ENCODE results near the gene FBXL19.

The FBXL19 gene

DNA sequence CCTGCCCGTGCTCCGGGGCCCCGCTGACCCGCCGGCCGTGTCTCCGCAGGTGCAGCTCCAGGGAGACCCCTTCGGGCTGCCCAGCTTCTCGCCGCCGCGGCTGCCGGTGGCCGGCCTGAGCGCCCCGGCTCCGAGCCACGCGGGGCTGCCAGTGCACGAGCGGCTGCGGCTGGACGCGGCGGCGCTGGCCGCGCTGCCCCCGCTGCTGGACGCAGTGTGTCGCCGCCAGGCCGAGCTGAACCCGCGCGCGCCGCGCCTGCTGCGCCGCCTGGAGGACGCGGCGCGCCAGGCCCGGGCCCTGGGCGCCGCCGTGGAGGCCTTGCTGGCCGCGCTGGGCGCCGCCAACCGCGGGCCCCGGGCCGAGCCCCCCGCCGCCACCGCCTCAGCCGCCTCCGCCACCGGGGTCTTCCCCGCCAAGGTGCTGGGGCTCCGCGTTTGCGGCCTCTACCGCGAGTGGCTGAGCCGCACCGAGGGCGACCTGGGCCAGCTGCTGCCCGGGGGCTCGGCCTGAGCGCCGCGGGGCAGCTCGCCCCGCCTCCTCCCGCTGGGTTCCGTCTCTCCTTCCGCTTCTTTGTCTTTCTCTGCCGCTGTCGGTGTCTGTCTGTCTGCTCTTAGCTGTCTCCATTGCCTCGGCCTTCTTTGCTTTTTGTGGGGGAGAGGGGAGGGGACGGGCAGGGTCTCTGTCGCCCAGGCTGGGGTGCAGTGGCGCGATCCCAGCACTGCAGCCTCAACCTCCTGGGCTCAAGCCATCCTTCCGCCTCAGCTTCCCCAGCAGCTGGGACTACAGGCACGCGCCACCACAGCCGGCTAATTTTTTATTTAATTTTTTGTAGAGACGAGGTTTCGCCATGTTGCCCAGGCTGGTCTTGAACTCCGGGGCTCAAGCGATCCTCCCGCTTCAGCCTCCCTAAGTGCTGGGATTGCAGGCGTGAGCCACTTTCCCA, 21.1 kb upstream of the FBXL19 start:
- TF ChIP-seq Cebpa-rat (IDR thresholded peaks at IDR 0.05), result no peak
- no peaks in the 10 kb centered on the region for H4K20me1 ChIP-seq
- peak overlapping the region; percentile 98 for H3K27ac ChIP-seq
- no peaks in the 10 kb centered on the region for H3K9me3 ChIP-seq
- H3K36me3 ChIP-seq, result no peaks in the 10 kb centered on the region
- H3K4me1 ChIP-seq, result peaks cover 48% of the 10 kb centered on the region
- H3K4me2 ChIP-seq, result peak overlapping the region; percentile 88
- peak overlapping the region; percentile 94 for H3K9ac ChIP-seq
- H3K27me3 ChIP-seq, result no peaks in the 10 kb centered on the region
- peak overlapping the region; percentile 77 for H3K4me3 ChIP-seq

DNA sequence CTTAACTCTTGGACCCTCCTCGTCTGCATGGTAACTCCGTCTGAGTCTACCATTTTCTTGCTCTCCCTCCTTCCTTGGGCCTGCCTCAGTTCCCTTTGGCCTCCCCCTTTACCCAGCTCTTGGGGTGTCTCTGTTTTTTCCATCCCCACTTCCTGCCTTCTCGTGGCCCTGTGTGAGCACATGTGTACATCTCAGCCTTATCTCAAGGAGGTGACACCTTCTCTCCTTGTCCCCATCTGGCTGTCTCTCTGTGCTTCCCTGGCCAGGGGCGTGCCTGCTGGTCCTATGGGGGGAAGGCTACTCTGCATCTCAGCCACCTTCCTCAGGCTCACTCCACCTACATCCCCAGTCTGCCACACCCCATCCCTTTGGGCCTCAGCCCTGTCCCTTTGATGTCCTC, 20.4 kb upstream of the FBXL19 start:
- TF ChIP-seq Cebpa-rat (IDR thresholded peaks at IDR 0.05), result no peak
- peaks cover 50% of the 10 kb centered on the region for H3K4me1 ChIP-seq

GRCh38 chr16:30903596-30903995, 19.8 kb upstream of the FBXL19 start:
- peak overlapping the region; percentile 88 for H3K4me2 ChIP-seq
- TF ChIP-seq Cebpa-rat (IDR thresholded peaks at IDR 0.05), result no peak
- H3K9me3 ChIP-seq, result no peaks in the 10 kb centered on the region
- peak overlapping the region; percentile 98 for H3K27ac ChIP-seq
- H3K9ac ChIP-seq, result peak overlapping the region; percentile 94; the same call in 1 of the 2 replicates
- no peaks in the 10 kb centered on the region for H3K36me3 ChIP-seq
- no peaks in the 10 kb centered on the region for H3K27me3 ChIP-seq
- peaks cover 53% of the 10 kb centered on the region for H3K4me1 ChIP-seq
- no peaks in the 10 kb centered on the region for H4K20me1 ChIP-seq
- H3K4me3 ChIP-seq, result no peak overlapping the region

More for the DNA sequence above, 20.4 kb upstream of the FBXL19 start:
- Histone ChIP-seq H3K4me3 (peak overlapping the region; percentile 77), H3K9me3 (no peaks in the 10 kb centered on the region), H3K4me2 (peak overlapping the region; percentile 88), H3K27ac (peak overlapping the region; percentile 98), H3K9ac (peak overlapping the region; percentile 94; the same call in 1 of the 2 replicates), H4K20me1 (no peaks in the 10 kb centered on the region), H3K27me3 (no peaks in the 10 kb centered on the region), H3K36me3 (no peaks in the 10 kb centered on the region)

- H3K4me2 ChIP-seq, result peak overlapping the region; percentile 88
- TF ChIP-seq Cebpa-rat (IDR thresholded peaks at IDR 0.05), result no peak
These were observed 19.1 kb upstream of the FBXL19 start for GRCh38 chr16:30904114-30904780.

GRCh38 chr16:30907064-30907463, 16.3 kb upstream of the FBXL19 start:
- Histone ChIP-seq H3K36me3 (no peaks in the 10 kb centered on the region), H3K27ac (no peak overlapping the region), H3K4me1 (peaks cover 51% of the 10 kb centered on the region), H3K27me3 (no peaks in the 10 kb centered on the region), H4K20me1 (no peaks in the 10 kb centered on the region), H3K4me2 (no peak overlapping the region), H3K9me3 (no peaks in the 10 kb centered on the region), H3K4me3 (no peak overlapping the region), H3K9ac (no peak overlapping the region)
- TF ChIP-seq Cebpa-rat (IDR thresholded peaks at IDR 0.05), result no peak

More at GRCh38 chr16:30904114-30904780, 19.1 kb upstream of the FBXL19 start:
- Histone ChIP-seq H3K27ac (peak overlapping the region; percentile 98), H3K27me3 (no peaks in the 10 kb centered on the region), H3K36me3 (no peaks in the 10 kb centered on the region), H3K9ac (peak overlapping the region; percentile 30; the same call in 1 of the 2 replicates), H4K20me1 (no peaks in the 10 kb centered on the region), H3K9me3 (no peaks in the 10 kb centered on the region), H3K4me1 (peaks cover 53% of the 10 kb centered on the region), H3K4me3 (0 out of 2 replicates have a peak overlapping the region, but pooled peaks have one; percentile 6)

- Histone ChIP-seq H3K4me1 (peaks cover 45% of the 10 kb centered on the region), H3K36me3 (no peaks in the 10 kb centered on the region), H3K4me2 (peak overlapping the region; percentile 54), H3K9ac (peak overlapping the region; percentile 19; the same call in 1 of the 2 replicates), H3K4me3 (no peak overlapping the region), H4K20me1 (no peaks in the 10 kb centered on the region), H3K27ac (peak overlapping the region; percentile 41), H3K9me3 (no peaks in the 10 kb centered on the region), H3K27me3 (no peaks in the 10 kb centered on the region)
- no peak for TF ChIP-seq Cebpa-rat (IDR thresholded peaks at IDR 0.05)
These were observed 12.8 kb upstream of the FBXL19 start for GRCh38 chr16:30910427-30911029.

GRCh38 chr16:30912794-30913412, 10.5 kb upstream of the FBXL19 start:
- Histone ChIP-seq H3K4me3 (no peak overlapping the region), H3K9ac (no peak overlapping the region), H3K27ac (no peak overlapping the region), H3K9me3 (no peaks in the 10 kb centered on the region), H3K36me3 (no peaks in the 10 kb centered on the region), H3K4me1 (peaks cover 39% of the 10 kb centered on the region), H4K20me1 (no peaks in the 10 kb centered on the region), H3K4me2 (no peak overlapping the region), H3K27me3 (no peaks in the 10 kb centered on the region)
- TF ChIP-seq Cebpa-rat (IDR thresholded peaks at IDR 0.05), result no peak

DNA sequence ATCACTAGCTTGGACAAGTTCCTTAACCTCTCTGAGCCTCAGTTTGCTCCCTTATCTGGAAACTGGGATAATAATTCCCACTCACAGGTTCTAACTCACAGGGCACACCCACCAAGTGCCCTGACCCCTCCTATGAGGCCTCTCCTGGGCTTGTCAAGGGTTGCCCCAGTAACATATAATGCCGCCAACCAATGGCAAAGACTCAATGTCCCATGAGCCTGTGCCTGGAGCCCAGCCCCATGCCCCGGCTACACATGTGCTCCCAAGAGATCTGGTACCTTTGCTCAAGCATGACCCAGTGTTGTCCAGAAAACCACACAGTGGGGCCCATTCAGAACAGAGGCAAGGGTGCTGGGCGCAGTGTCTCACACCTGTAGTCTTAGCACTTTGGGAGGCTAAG, 8.5 kb upstream of the FBXL19 start:
- Histone ChIP-seq H4K20me1 (no peaks in the 10 kb centered on the region), H3K4me3 (no peak overlapping the region), H3K27ac (no peak overlapping the region), H3K9ac (no peak overlapping the region), H3K4me1 (peaks cover 53% of the 10 kb centered on the region), H3K36me3 (no peaks in the 10 kb centered on the region), H3K9me3 (no peaks in the 10 kb centered on the region), H3K27me3 (no peaks in the 10 kb centered on the region), H3K4me2 (peak overlapping the region; percentile 69)
- no peak for TF ChIP-seq Cebpa-rat (IDR thresholded peaks at IDR 0.05)

DNA sequence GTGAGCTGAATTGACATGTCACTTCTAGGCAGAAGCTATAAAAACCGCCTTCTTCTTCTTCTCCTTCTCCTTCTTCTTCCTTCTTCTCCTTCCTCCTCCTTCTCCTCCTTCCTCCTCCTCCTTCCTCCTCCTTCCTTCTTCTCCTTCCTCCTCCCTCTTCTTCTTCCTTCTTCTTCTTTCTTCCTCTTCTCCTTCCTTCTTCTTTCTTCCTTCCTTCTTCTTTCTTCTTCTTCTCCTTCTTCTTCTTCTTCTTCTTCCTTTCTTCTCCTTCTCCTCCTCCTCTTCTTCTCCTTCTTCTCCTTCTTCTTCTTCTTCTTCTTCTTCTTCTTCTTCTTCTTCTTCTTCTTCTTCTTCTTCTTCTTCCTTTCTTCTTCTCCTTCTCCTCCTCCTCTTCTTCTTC, 4.8 kb upstream of the FBXL19 start:
- Histone ChIP-seq H3K9me3 (no peaks in the 10 kb centered on the region), H3K36me3 (no peaks in the 10 kb centered on the region), H3K4me3 (no peak overlapping the region), H4K20me1 (no peaks in the 10 kb centered on the region), H3K27me3 (no peaks in the 10 kb centered on the region), H3K4me2 (no peak overlapping the region), H3K9ac (no peak overlapping the region), H3K4me1 (peaks cover 60% of the 10 kb centered on the region), H3K27ac (no peak overlapping the region)
- no peak for TF ChIP-seq Cebpa-rat (IDR thresholded peaks at IDR 0.05)
